ENCODE data around the gene CSPG4. TPM values are rescaled to one million over a fixed set of nuclear protein-coding genes. Genes with fewer than 3 reads are reported as not detected.

CSPG4 gene
- total and polyA plus RNA-seq, 2 of the 4 experiments (the other 2 are of a cell fraction), result 12.4 to 28.4 TPM

- Histone ChIP-seq H4K5ac (ENCODE audit: low read depth, low read length) (peak overlapping the region; percentile 28; the same call in 1 of the 2 replicates), H3K18ac (ENCODE audit: low read depth, low read length) (peak overlapping the region; percentile 11), H3K4me3 (ENCODE audit: insufficient read depth, low read depth, low read length) (no peak overlapping the region), H2BK5ac (ENCODE audit: low read depth, low read length, poor library complexity, severe bottlenecking) (peak overlapping the region; percentile 81), H4K8ac (ENCODE audit: low read depth in 2 of 2, low read length in 2 of 2) (peak overlapping the region; percentile 35 to 74), H3K56ac (ENCODE audit: extremely low read depth, insufficient read depth, low read length) (peak overlapping the region; percentile 58), H2BK120ac (ENCODE audit: low read depth, low read length) (peak overlapping the region; percentile 87), H2AK9ac (replicated peaks; ENCODE audit: low read depth, low read length, poor library complexity) (peak overlapping the region; percentile 93), H3K36me3 (ENCODE audit: control insufficient read depth, insufficient read depth, low read length) (peaks cover 2% of the 10 kb centered on the region; the same call in 1 of the 2 replicates), H2BK20ac (ENCODE audit: low read depth, low read length) (peak overlapping the region; percentile 81), H4K91ac (ENCODE audit: insufficient read depth, low read depth, low read length) (peak overlapping the region; percentile 94), H3K4me2 (ENCODE audit: low read depth, low read length) (peak overlapping the region; percentile 39), H3K9me1 (ENCODE audit: insufficient read depth, low read length) (peaks cover 38% of the 10 kb centered on the region), H3K4me1 (ENCODE audit: control insufficient read depth, insufficient read depth, low read length) (peaks cover 34% of the 10 kb centered on the region), H2AK5ac (ENCODE audit: low read depth, low read length) (peak overlapping the region; percentile 95), H4K20me1 (ENCODE audit: insufficient read depth, low read length) (peaks cover 21% of the 10 kb centered on the region), H3K14ac (replicated peaks; ENCODE audit: low read depth, low read length) (peak overlapping the region; percentile 73), H3K27ac (ENCODE audit: insufficient read depth, low read length) (peak overlapping the region; percentile 78), H3K9ac (ENCODE audit: low read depth, low read length) (peak overlapping the region; percentile 30), H3K79me1 (ENCODE audit: low read depth in 1 of 2, low read length in 2 of 2) (peaks cover 2 to 57% of the 10 kb centered on the region in 2 experiments; a peak in 3 of 4 replicates), H2AFZ (replicated peaks; ENCODE audit: low read length, poor library complexity) (peak overlapping the region; percentile 62), H2BK15ac (ENCODE audit: low read depth, low read length) (peak overlapping the region; percentile 74; the same call in 2 of the 3 replicates), H3K9me3 (ENCODE audit: control insufficient read depth, insufficient read depth, low read length) (no peaks in the 10 kb centered on the region), H3K4ac (ENCODE audit: low read depth, low read length) (peak overlapping the region; percentile 94), H3K27me3 (ENCODE audit: control insufficient read depth, insufficient read depth, low read length) (no peaks in the 10 kb centered on the region), H3K23ac (ENCODE audit: low read depth, low read length) (peak overlapping the region; percentile 88; the same call in 1 of the 2 replicates)
- intact Hi-C loops (cut with micrococcal nuclease), result loop anchor here (1.0 to 10.0 kb wide), 3 partner anchors 26 to 96 kb away; partner anchors contain the start of genes PTPN9, SNUPN and SNX33
- BruUV-seq (replicated peaks), result no TSS peak
- in situ Hi-C loops (cut with MboI; ENCODE audit: low sequenced_read_pairs), result no loop called here
- POLR2A ChIA-PET (ENCODE audit: unreplicated experiment), result interaction anchor here (1.2 kb wide), 1 partner anchor 11 kb away, joined by 3 read pairs; no protein-coding TSS in a partner anchor
- CTCF ChIA-PET, result no interaction called here
- peak; percentile 69 for ATAC-seq (ENCODE audit: low read depth)
- DNase-seq, result peak; percentile 91
- dilution Hi-C loops (cut with HindIII; ENCODE audit: low sequenced_read_pairs, unreplicated experiment), result no loop called here
- 38% methylated on average over 5 of the region's 14 CpGs; no CpG with 5 or more reads in 1 of the 2 experiments for WGBS, 2 experiments (ENCODE audit: extremely low coverage in 2 of 2, insufficient read length in 1 of 2)
- 0 out of 2 replicates have a peak, but pooled peaks have one; percentile 1 for TF ChIP-seq NFE2L2 (IDR thresholded peaks at IDR 0.05; ENCODE audit: low read depth, low read length)
- TF ChIP-seq CEBPB (IDR thresholded peaks at IDR 0.05; ENCODE audit: low read depth, low read length), result no peak
- TF ChIP-seq, protein P1, sequence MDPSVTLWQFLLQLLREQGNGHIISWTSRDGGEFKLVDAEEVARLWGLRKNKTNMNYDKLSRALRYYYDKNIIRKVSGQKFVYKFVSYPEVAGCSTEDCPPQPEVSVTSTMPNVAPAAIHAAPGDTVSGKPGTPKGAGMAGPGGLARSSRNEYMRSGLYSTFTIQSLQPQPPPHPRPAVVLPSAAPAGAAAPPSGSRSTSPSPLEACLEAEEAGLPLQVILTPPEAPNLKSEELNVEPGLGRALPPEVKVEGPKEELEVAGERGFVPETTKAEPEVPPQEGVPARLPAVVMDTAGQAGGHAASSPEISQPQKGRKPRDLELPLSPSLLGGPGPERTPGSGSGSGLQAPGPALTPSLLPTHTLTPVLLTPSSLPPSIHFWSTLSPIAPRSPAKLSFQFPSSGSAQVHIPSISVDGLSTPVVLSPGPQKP (IDR thresholded peaks at IDR 0.05; ENCODE audit: borderline replicate concordance, low read depth, low read length), result no peak
- no peak for TF ChIP-seq RCOR1 (IDR thresholded peaks at IDR 0.05; ENCODE audit: insufficient replicate concordance, low read length)
- TF ChIP-seq, protein P2, sequence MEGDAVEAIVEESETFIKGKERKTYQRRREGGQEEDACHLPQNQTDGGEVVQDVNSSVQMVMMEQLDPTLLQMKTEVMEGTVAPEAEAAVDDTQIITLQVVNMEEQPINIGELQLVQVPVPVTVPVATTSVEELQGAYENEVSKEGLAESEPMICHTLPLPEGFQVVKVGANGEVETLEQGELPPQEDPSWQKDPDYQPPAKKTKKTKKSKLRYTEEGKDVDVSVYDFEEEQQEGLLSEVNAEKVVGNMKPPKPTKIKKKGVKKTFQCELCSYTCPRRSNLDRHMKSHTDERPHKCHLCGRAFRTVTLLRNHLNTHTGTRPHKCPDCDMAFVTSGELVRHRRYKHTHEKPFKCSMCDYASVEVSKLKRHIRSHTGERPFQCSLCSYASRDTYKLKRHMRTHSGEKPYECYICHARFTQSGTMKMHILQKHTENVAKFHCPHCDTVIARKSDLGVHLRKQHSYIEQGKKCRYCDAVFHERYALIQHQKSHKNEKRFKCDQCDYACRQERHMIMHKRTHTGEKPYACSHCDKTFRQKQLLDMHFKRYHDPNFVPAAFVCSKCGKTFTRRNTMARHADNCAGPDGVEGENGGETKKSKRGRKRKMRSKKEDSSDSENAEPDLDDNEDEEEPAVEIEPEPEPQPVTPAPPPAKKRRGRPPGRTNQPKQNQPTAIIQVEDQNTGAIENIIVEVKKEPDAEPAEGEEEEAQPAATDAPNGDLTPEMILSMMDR (conservative IDR thresholded peaks at IDR 0.05; ENCODE audit: low read depth, low read length), result no peak
- TF ChIP-seq MAZ (IDR thresholded peaks at IDR 0.05; ENCODE audit: borderline replicate concordance, low read depth, low read length), result peak; percentile 55; the same call in 1 of the 2 replicates
- TF ChIP-seq SMC3 (IDR thresholded peaks at IDR 0.05; ENCODE audit: low read depth, low read length), result no peak
- TF ChIP-seq RFX5 (IDR thresholded peaks at IDR 0.05; ENCODE audit: low read depth, low read length), result no peak
- 0 out of 2 replicates have a peak, but pooled peaks have one; percentile 5 for TF ChIP-seq POLR2A (IDR thresholded peaks at IDR 0.05; ENCODE audit: low read depth, low read length)
- TF ChIP-seq BHLHE40 (IDR thresholded peaks at IDR 0.05; ENCODE audit: low read depth, low read length), result peak; percentile 85
- TF ChIP-seq, protein P3, sequence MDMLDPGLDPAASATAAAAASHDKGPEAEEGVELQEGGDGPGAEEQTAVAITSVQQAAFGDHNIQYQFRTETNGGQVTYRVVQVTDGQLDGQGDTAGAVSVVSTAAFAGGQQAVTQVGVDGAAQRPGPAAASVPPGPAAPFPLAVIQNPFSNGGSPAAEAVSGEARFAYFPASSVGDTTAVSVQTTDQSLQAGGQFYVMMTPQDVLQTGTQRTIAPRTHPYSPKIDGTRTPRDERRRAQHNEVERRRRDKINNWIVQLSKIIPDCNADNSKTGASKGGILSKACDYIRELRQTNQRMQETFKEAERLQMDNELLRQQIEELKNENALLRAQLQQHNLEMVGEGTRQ (IDR thresholded peaks at IDR 0.05; ENCODE audit: low read depth, low read length), result no peak
- no peak for TF ChIP-seq CHD1 (IDR thresholded peaks at IDR 0.05; ENCODE audit: low read depth, low read length)
- no peak for TF ChIP-seq MXI1 (IDR thresholded peaks at IDR 0.05; ENCODE audit: borderline replicate concordance, low read depth, low read length)
Measured at GRCh38 chr15:75672646-75673425, 39.8 kb downstream of the CSPG4 start.

Measured in IMR-90 (cell line).